GM18498 (cell line): ENCODE results near the gene HS6ST3.
"Not testable (repeated sequence)": the region's sequence is repeated elsewhere in the genome, so short reads cannot be mapped to it uniquely, and the experiment has no call there.

Experiments used
- ATAC-seq: cut with Tn5 transposase; IDR thresholded peaks from one replicate; pipeline ENCODE4 v1.9.1; 2021; ENCODE audit warnings: mild to moderate bottlenecking, moderate library complexity; ENCODE audit not compliant: unreplicated experiment

The HS6ST3 gene

GRCh38 chr13:96524398-96525020 is 434.6 kb downstream of the HS6ST3 start:
- not testable (repeated sequence) for ATAC-seq

GRCh38 chr13:96525715-96526114 is 435.8 kb downstream of the HS6ST3 start:
- ATAC-seq: no peak

- ATAC-seq: no peak
Measured at GRCh38 chr13:96527497-96527896, 437.6 kb downstream of the HS6ST3 start.

- no peak for ATAC-seq
Measured at GRCh38 chr13:96532804-96533203, 442.9 kb downstream of the HS6ST3 start.

- ATAC-seq: no peak
Measured at GRCh38 chr13:96533408-96533807, 443.5 kb downstream of the HS6ST3 start.

- no peak for ATAC-seq
Measured at GRCh38 chr13:96539791-96540190, 449.9 kb downstream of the HS6ST3 start.

GRCh38 chr13:96540670-96541069 is 450.8 kb downstream of the HS6ST3 start:
- ATAC-seq: no peak

- ATAC-seq: no peak
Measured at GRCh38 chr13:96542986-96543385, 453.1 kb downstream of the HS6ST3 start.

- no peak for ATAC-seq
Measured at GRCh38 chr13:96544957-96545356, 455.1 kb downstream of the HS6ST3 start.

GRCh38 chr13:96546463-96546862 is 456.6 kb downstream of the HS6ST3 start:
- no peak for ATAC-seq

GRCh38 chr13:96551546-96551945 is 461.6 kb downstream of the HS6ST3 start:
- no peak for ATAC-seq

- ATAC-seq: no peak
Measured at GRCh38 chr13:96552559-96552958, 462.7 kb downstream of the HS6ST3 start.

GRCh38 chr13:96553796-96554195 is 463.9 kb downstream of the HS6ST3 start:
- no peak for ATAC-seq

GRCh38 chr13:96573563-96573962 is 483.7 kb downstream of the HS6ST3 start:
- no peak for ATAC-seq

GRCh38 chr13:96575423-96576320 is 485.8 kb downstream of the HS6ST3 start:
- no peak for ATAC-seq

GRCh38 chr13:96581741-96582140 is 491.8 kb downstream of the HS6ST3 start:
- no peak for ATAC-seq

- no peak for ATAC-seq
Measured at GRCh38 chr13:96615252-96615651, 525.3 kb downstream of the HS6ST3 start.

GRCh38 chr13:96617528-96617927 is 527.6 kb downstream of the HS6ST3 start:
- no peak for ATAC-seq

- ATAC-seq: no peak
Measured at GRCh38 chr13:96621634-96622183, 531.8 kb downstream of the HS6ST3 start.

- ATAC-seq: no peak
Measured at GRCh38 chr13:96629331-96629730, 539.4 kb downstream of the HS6ST3 start.

GRCh38 chr13:96632536-96633320 is 542.8 kb downstream of the HS6ST3 start:
- ATAC-seq: no peak
